Stimulated activated CD8-positive, alpha-beta memory T cell treated with anti-CD3 and anti-CD28 coated beads, Interleukin-15, amount 100 ng/mL, for 1 hour (primary cell): ENCODE measurements around the gene MXD3.
"Not testable (repeated sequence)": the region's sequence is repeated elsewhere in the genome, so short reads cannot be mapped to it uniquely, and the experiment has no call there.

Source experiments
- DNase-seq: peaks from one replicate; pipeline ENCODE4 v3.0.0-alpha.2; 2020; ENCODE audit warnings: low read depth

Gene MXD3

GRCh38 chr5:177311723-177312648 lies at the start of gene MXD3:
TSS of gene MXD3 (minus strand) at chr5:177311898. CDS start at chr5:177311830, 68 bp downstream.
- peak; percentile 87 for DNase-seq

- DNase-seq: not testable (repeated sequence)
Observed at GRCh38 chr5:177360740-177361139, 49.0 kb upstream of the MXD3 start.

- no peak for DNase-seq
Observed at GRCh38 chr5:177359860-177360259, 48.2 kb upstream of the MXD3 start.

GRCh38 chr5:177359451-177359851 lies 47.8 kb upstream of the MXD3 start:
- DNase-seq: no peak

- DNase-seq: no peak
Observed at GRCh38 chr5:177358370-177358819, 46.7 kb upstream of the MXD3 start.

- no peak for DNase-seq
Observed at GRCh38 chr5:177357459-177358351, 46.0 kb upstream of the MXD3 start, which contains the start of gene RGS14. TSS of gene RGS14 (plus strand) at chr5:177357924. CDS start at chr5:177358025, 101 bp downstream.

GRCh38 chr5:177357146-177357458 lies 45.4 kb upstream of the MXD3 start:
- no peak for DNase-seq

- no peak for DNase-seq
Observed at GRCh38 chr5:177356746-177357145, 45.0 kb upstream of the MXD3 start.

GRCh38 chr5:177355868-177356168 lies 44.1 kb upstream of the MXD3 start:
- DNase-seq: no peak

GRCh38 chr5:177355162-177355867 lies 43.6 kb upstream of the MXD3 start:
- DNase-seq: no peak

GRCh38 chr5:177354711-177355110 lies 43.0 kb upstream of the MXD3 start:
- no peak for DNase-seq

- no peak for DNase-seq
Observed at GRCh38 chr5:177354256-177354655, 42.6 kb upstream of the MXD3 start.

- no peak for DNase-seq
Observed at GRCh38 chr5:177353093-177353492, 41.4 kb upstream of the MXD3 start.

GRCh38 chr5:177351392-177352329 lies 40.0 kb upstream of the MXD3 start, which contains the start of gene LMAN2:
TSS of gene LMAN2 (minus strand) at chr5:177351668. CDS start at chr5:177351647, 21 bp downstream.
- peak; percentile 75 for DNase-seq

- no peak for DNase-seq
Observed at GRCh38 chr5:177350776-177351391, 39.2 kb upstream of the MXD3 start.

- no peak for DNase-seq
Observed at GRCh38 chr5:177349762-177350161, 38.1 kb upstream of the MXD3 start.

GRCh38 chr5:177349362-177349647 lies 37.6 kb upstream of the MXD3 start:
- DNase-seq: no peak

- no peak for DNase-seq
Observed at GRCh38 chr5:177347699-177348098, 36.0 kb upstream of the MXD3 start.

GRCh38 chr5:177346820-177347219 lies 35.1 kb upstream of the MXD3 start:
- no peak for DNase-seq

- no peak for DNase-seq
Observed at GRCh38 chr5:177344891-177345290, 33.2 kb upstream of the MXD3 start.

- no peak for DNase-seq
Observed at GRCh38 chr5:177343777-177344176, 32.1 kb upstream of the MXD3 start.
